Fibroblast of skin of back (primary cell): ENCODE results near the gene FHIP1B. TPM values are rescaled to one million over a fixed set of nuclear protein-coding genes. Genes with fewer than 3 reads are reported as not detected.
"Not testable (repeated sequence)": the region's sequence is repeated elsewhere in the genome, so short reads cannot be mapped to it uniquely, and the experiment has no call there.

ENCODE experiments used
- DNase-seq: peaks from one replicate; pipeline ENCODE4 v3.0.0-alpha.2; 2013
- polyA plus RNA-seq, 2 experiments: library from polyadenylated mRNA; unstranded; fragments of 120-200 nt; gene quantifications; one replicate each; pipeline ENCODE4 v1.2.1, GENCODE V29; 2013; ENCODE audit not compliant: insufficient read length in 2 of 2

Gene FHIP1B
- 16.5 TPM for polyA plus RNA-seq (2013, experiment 1 of 2; ENCODE audit: insufficient read length)
- polyA plus RNA-seq (2013, experiment 2 of 2; ENCODE audit: insufficient read length) = 17.5 TPM

DNA sequence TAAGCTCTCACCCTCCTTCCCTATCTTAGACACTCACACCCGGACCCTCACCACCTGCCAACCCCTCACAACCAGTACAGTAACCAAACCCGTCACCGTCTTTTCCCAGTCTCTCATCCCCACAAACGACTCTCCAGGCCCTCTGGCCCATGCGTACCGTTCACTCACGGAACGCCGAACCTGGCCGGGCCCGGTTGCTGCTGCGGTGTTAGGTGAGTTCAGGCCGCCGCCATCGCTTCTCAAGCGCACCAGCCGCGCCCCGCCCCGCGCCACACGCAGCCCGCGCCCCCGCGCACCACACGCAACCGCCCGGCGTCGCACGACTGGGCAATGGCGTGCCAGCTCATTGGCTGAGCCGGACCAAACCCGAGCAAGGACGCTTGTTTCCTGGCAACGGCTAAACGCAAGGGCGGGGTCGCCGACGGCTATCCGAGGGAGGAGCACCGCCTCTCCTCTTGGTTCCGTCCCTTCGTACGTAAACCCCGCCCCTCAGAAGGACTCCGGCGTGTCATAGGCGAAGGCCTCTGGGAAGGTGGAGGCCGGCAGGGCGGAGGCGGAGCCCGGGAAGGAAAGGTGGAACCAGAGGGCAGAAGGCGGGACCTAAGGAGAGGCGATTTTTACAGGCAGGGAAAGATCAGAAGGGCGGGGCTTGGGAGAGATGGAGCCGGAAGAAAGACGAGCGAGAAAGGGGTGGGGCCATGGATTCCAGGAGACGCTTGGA lies at the start of gene FHIP1B:
TSS of gene FHIP1B (minus strand) at position 250 of the 721 bp plus-strand sequence. CDS start 10,120 bp downstream, outside the sequence.
- peak; percentile 100 for DNase-seq

- no peak for DNase-seq
Measured at GRCh38 chr11:6283453-6284023, 49.1 kb upstream of the FHIP1B start.

DNA sequence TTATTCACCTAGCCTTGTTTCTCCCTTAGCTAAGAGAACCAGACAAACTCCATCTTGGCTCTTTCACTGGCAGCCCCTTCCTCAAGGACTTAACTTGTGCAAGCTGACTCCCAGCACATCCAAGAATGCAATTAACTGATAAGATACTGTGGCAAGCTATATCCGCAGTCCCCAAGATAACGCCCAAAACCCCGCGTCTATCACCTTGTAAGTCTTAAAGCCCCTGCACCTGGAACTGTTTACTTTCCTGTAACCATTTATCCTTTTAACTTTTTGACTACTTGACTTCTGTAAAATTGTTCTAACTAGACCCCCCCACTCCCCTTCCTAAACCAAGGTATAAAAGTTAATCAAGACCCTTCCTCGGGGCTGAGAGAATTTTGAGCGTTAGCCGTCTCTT lies 46.4 kb upstream of the FHIP1B start:
- not testable (repeated sequence) for DNase-seq

DNA sequence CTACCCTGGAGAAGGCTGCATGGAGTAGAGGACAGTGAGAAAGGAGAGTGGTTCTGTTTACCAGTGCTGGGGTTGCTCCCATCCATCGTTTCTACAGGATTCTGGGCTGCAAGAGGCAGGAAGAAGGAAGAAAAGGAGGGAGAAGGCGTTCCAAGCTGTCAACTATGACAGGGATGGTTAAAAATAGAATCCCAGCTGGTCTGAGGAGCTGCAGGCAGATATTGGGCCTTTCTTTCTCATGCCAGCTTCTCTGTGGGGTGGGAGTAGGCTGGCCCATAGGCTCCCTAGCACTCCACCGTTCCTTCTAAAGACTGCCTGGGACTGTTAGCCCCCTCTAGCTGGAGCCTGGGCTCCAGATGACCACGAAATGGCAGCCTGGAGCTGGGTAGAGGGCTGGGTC lies 38.8 kb upstream of the FHIP1B start:
- no peak for DNase-seq

DNA sequence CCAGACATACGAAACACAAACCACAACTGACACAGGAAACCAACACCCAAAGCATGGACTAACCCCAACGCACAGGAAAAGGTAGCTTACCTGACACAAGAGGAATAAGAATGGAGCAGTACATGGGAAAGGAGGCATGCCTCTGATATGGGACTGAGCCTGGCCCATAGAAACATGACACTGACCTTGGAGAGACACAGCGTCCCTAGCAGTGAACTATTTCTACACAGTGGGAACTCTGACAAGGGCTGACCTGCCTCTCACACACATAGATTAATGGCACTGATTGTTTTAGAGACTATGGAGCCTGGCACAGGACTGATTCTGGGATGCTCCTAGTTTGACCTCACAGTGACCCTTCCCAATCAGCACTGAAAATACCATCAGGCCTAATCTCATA lies 37.2 kb upstream of the FHIP1B start:
- DNase-seq = no peak

DNA sequence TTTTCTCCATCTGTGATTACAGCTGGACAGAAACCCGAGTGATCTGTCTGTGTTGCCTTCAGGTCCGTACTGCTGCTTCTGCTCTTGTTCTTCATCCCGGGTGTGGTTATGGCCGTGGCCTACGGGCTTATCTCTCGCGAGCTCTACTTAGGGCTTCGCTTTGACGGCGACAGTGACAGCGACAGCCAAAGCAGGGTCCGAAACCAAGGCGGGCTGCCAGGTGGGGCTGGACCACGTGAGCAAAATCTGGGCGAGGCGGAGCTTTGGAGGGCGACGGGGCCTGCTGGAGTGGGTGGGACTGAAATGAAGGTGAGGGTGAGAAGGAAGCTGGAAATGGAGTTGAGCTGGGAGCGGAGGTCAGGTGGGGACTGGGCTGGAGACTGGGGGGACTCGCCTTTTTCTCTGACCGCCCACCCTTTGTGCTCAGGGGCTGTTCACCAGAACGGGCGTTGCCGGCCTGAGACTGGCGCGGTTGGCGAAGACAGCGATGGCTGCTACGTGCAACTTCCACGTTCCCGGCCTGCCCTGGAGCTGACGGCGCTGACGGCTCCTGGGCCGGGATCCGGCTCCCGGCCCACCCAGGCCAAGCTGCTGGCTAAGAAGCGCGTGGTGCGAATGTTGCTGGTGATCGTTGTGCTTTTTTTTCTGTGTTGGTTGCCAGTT lies 36.3 kb upstream of the FHIP1B start:
- no peak for DNase-seq

GRCh38 chr11:6269994-6270393 lies 35.6 kb upstream of the FHIP1B start:
- DNase-seq = no peak

- DNase-seq = no peak
Measured at GRCh38 chr11:6268820-6269219, 34.4 kb upstream of the FHIP1B start.

GRCh38 chr11:6263662-6264061 lies 29.2 kb upstream of the FHIP1B start:
- no peak for DNase-seq

GRCh38 chr11:6260207-6260726 lies 25.8 kb upstream of the FHIP1B start:
- DNase-seq = no peak

- DNase-seq = no peak
Measured at GRCh38 chr11:6258571-6259081, 24.2 kb upstream of the FHIP1B start.

DNA sequence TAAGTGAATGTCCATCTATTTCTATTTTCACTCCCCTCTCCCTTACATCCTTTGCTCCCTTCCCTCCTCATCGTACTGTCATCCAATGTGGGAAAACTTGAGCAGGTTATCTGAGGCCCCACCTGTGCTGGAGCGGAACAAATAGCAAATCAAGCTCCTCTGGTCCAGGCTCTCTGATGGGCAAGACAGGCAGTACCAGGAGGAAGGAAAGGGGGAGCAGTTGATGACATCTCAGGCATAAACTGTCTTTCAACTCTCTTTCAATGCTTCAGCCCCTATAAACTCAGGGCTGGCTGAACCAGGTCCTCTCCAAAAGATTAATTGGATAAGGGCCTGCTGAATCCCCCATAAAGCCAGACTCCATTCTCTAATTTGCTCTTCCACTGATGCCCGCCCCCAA lies 23.7 kb upstream of the FHIP1B start:
- DNase-seq = no peak

DNA sequence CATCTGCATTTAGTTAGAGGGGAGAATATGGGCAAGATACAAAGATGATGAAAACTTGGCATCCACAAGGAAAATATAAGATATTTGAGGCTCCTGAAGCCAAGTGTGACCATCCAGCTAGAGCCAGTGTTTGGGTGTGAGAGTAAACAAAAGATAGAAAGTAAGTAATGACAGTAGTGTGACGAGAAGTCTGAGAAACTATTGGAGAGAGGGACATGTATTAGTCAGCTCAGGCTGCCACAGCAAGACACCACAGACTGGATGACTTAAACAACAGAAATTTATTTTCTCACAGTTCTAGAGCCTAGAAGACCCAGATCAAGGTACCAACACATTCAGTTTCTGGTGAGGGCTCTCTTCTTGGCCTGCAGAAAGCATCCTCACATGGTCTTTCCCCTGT lies 18.8 kb upstream of the FHIP1B start:
- no peak for DNase-seq

GRCh38 chr11:6251990-6252473 lies 17.6 kb upstream of the FHIP1B start:
- DNase-seq = no peak

DNA sequence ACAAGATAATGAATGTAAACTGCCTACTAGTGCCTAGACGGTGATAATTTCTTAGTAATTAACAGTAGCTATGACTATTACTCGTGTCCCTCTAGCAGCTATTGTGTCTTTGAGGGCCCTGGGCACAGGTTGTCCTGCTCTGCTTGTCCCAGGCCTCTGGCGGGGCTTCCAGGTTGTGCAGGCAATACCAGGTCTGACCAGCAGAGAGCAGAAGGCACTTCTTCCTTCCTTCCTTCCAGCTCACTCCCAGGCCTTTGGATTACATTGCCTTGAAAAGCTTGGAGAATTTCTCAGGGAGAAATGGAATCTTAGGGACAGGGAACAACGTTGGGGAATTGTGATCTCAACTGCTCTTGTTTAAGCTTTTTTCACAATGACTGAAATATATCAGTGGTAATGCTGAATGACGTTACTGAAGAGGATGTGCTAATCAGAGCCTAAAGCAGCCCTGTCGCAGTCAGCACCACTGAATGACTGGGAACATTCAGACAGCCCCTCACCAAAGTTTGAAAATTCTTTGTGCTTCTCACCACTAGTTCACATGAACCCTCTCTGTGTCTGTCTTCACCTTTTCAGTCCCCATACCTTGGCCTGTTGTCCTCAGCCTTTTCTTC lies 16.8 kb upstream of the FHIP1B start:
- peak; percentile 68 for DNase-seq

GRCh38 chr11:6249770-6250555 lies 15.5 kb upstream of the FHIP1B start:
- DNase-seq = peak; percentile 52

GRCh38 chr11:6248897-6249296 lies 14.5 kb upstream of the FHIP1B start:
- not testable (repeated sequence) for DNase-seq

GRCh38 chr11:6248248-6248647 lies 13.8 kb upstream of the FHIP1B start:
- no peak for DNase-seq

- no peak for DNase-seq
Measured at GRCh38 chr11:6245536-6245935, 11.1 kb upstream of the FHIP1B start.

DNA sequence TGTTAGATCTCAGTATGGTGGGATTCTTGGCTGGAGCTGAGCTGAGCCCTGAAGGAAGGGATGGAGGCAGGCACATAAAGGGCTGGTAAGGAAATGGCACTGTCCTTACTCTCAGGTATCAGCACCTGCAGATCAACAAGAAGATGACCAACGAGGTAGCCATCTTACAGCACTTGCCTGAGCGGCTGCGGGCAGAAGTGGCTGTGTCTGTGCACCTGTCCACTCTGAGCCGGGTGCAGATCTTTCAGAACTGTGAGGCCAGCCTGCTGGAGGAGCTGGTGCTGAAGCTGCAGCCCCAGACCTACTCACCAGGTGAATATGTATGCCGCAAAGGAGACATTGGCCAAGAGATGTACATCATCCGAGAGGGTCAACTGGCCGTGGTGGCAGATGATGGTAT lies 6.9 kb upstream of the FHIP1B start:
- no peak for DNase-seq

DNA sequence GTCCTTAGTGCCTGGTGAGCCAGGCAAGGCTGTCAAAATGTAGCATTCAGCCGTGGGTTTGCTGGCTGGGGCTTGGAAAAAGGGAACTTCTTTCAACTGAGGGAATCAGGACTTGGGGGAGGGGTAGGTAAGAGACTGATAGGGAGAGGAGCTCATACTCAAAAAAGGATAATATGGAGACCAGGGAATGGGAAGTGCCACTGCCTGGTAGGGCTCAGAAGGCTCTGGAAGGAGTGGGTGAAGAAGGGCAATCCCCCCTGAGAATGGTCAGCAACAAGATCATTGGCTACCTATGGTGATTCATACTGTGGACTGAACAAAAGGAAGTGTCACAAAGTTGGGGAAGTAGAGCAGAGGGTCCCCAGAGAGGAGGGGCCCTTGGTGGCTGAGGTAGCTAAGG lies 6.3 kb upstream of the FHIP1B start:
- DNase-seq = no peak

DNA sequence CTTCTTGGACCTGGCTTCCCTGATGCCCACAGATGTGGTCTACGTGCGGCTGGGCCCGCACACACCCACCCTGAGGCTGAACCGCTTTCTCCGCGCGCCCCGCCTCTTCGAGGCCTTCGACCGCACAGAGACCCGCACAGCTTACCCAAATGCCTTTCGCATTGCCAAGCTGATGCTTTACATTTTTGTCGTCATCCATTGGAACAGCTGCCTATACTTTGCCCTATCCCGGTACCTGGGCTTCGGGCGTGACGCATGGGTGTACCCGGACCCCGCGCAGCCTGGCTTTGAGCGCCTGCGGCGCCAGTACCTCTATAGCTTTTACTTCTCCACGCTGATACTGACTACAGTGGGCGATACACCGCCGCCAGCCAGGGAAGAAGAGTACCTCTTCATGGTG lies 5.7 kb upstream of the FHIP1B start:
- DNase-seq = no peak
